Body of pancreas (tissue), 4 donors: ENCODE data around the gene NOG.

Source experiments
- POLR2A ChIP-seq, 3 donors: fragments of 450-650 bp; IDR thresholded peaks; one replicate each; pipeline ENCODE4 v1.6.1; 2016; ENCODE audit warnings: antibody characterized with exemption in 3 of 3, mild to moderate bottlenecking in 2 of 3
- TF ChIP-seq, protein P1 (sequence below), 7 experiments: fragments of 450-650 bp in 4 of 7; fragments of 200-600 bp in 3 of 7; sonication (generic) in 3 of 7; IDR thresholded peaks; one replicate each; pipeline ENCODE4 v1.5.1; 2016 to 2019; ENCODE audit warnings: antibody characterized with exemption in 7 of 7

DNA sequence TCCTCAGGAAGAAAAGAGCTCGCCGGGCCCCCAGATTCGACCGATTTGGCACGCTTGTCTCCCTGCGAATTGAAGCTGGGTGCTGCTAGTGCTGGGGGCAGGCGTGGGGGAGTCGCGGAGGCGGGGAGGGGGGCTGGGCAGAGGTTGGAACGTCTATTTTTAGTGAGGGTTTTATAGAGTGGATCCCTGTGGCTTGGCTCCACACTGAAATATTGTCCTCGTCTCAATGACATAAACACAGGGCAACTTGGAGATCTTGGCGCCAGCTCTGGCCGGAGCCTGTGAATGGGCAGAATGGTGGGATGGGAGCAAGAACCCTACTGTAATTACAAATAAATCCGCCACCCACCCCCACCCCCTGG lies 15.7 kb upstream of the NOG start:
- TF ChIP-seq, protein P1, sequence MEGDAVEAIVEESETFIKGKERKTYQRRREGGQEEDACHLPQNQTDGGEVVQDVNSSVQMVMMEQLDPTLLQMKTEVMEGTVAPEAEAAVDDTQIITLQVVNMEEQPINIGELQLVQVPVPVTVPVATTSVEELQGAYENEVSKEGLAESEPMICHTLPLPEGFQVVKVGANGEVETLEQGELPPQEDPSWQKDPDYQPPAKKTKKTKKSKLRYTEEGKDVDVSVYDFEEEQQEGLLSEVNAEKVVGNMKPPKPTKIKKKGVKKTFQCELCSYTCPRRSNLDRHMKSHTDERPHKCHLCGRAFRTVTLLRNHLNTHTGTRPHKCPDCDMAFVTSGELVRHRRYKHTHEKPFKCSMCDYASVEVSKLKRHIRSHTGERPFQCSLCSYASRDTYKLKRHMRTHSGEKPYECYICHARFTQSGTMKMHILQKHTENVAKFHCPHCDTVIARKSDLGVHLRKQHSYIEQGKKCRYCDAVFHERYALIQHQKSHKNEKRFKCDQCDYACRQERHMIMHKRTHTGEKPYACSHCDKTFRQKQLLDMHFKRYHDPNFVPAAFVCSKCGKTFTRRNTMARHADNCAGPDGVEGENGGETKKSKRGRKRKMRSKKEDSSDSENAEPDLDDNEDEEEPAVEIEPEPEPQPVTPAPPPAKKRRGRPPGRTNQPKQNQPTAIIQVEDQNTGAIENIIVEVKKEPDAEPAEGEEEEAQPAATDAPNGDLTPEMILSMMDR (IDR thresholded peaks at IDR 0.05) = no peak
- TF ChIP-seq POLR2A (IDR thresholded peaks at IDR 0.05) = no peak
